GM19438 (cell line): ENCODE results near the gene KRT20.
"Not testable (repeated sequence)": the region's sequence is repeated elsewhere in the genome, so short reads cannot be mapped to it uniquely, and the experiment has no call there.

ENCODE experiments used
- ATAC-seq: cut with Tn5 transposase; IDR thresholded peaks from one replicate; pipeline ENCODE4 v1.9.1; 2021; ENCODE audit warnings: low read depth; ENCODE audit not compliant: unreplicated experiment

The KRT20 gene

GRCh38 chr17:40884708-40885512 is at the start of gene KRT20:
KRT20 (minus strand) TSS chr17:40885242; CDS start chr17:40885185, 57 bp downstream.
- ATAC-seq, result no peak

- no peak for ATAC-seq
These were observed 47.6 kb upstream of the KRT20 start for GRCh38 chr17:40932608-40933007.

- ATAC-seq, result no peak
These were observed 46.3 kb upstream of the KRT20 start for GRCh38 chr17:40931311-40931710.

- ATAC-seq, result no peak
These were observed 41.3 kb upstream of the KRT20 start for GRCh38 chr17:40926341-40926740.

- ATAC-seq, result no peak
These were observed 37.2 kb upstream of the KRT20 start for GRCh38 chr17:40922239-40922638.

GRCh38 chr17:40921026-40921425 is 36.0 kb upstream of the KRT20 start:
- no peak for ATAC-seq

GRCh38 chr17:40917116-40917515 is 32.1 kb upstream of the KRT20 start:
- not testable (repeated sequence) for ATAC-seq

- ATAC-seq, result no peak
These were observed 31.3 kb upstream of the KRT20 start for GRCh38 chr17:40916366-40916765.

- no peak for ATAC-seq
These were observed 30.7 kb upstream of the KRT20 start for GRCh38 chr17:40915721-40916256.

GRCh38 chr17:40915199-40915661 is 30.2 kb upstream of the KRT20 start:
- ATAC-seq, result no peak

GRCh38 chr17:40914075-40914855 is 29.2 kb upstream of the KRT20 start:
- ATAC-seq, result no peak

- no peak for ATAC-seq
These were observed 27.6 kb upstream of the KRT20 start for GRCh38 chr17:40912486-40913210.

GRCh38 chr17:40910441-40910841 is 25.4 kb upstream of the KRT20 start:
- no peak for ATAC-seq

GRCh38 chr17:40909755-40910154 is 24.7 kb upstream of the KRT20 start:
- no peak for ATAC-seq

GRCh38 chr17:40909351-40909750 is 24.3 kb upstream of the KRT20 start:
- ATAC-seq, result no peak

GRCh38 chr17:40906613-40907012 is 21.6 kb upstream of the KRT20 start:
- no peak for ATAC-seq

- no peak for ATAC-seq
These were observed 20.3 kb upstream of the KRT20 start for GRCh38 chr17:40905370-40905769.

- no peak for ATAC-seq
These were observed 18.2 kb upstream of the KRT20 start for GRCh38 chr17:40903129-40903847.

- ATAC-seq, result no peak
These were observed 17.5 kb upstream of the KRT20 start for GRCh38 chr17:40902498-40902897.

GRCh38 chr17:40901981-40902474 is 17.0 kb upstream of the KRT20 start:
- ATAC-seq, result no peak
